Ovary (tissue), 9 donors: Measurements from ENCODE around the gene HPRT1. TPM values are rescaled to one million over a fixed set of nuclear protein-coding genes. Genes with fewer than 3 reads are reported as not detected.

Source experiments
- DNase-seq, 5 donors: peaks; one replicate each; pipeline ENCODE4 v3.0.0-alpha.2; 2019 to 2020
- H3K27ac ChIP-seq, 2 donors: fragments of 200-600 bp; one replicate each; pipeline versions ENCODE4 v1.5.1 to v1.8.0; 2019 to 2022
- H3K27me3 ChIP-seq: fragments of 200-600 bp; one replicate; pipeline ENCODE4 v1.8.0; 2022
- H3K36me3 ChIP-seq: fragments of 200-600 bp; sonication (generic); one replicate; pipeline ENCODE4 v1.5.1; 2019
- H3K4me1 ChIP-seq: one replicate; pipeline ENCODE4 v1.8.1; 2013; ENCODE audit warnings: mild to moderate bottlenecking, moderate library complexity; ENCODE audit not compliant: insufficient read depth
- H3K4me3 ChIP-seq: fragments of 200-600 bp; sonication (generic); one replicate; pipeline ENCODE4 v1.5.1; 2017
- H3K9me3 ChIP-seq, 2 donors: fragments of 200-600 bp in 1 of 2; sonication (generic) in 1 of 2; one replicate each; pipeline versions ENCODE4 v1.5.1 to v1.8.1; 2013 to 2019; ENCODE audit warnings: mild to moderate bottlenecking in 1 of 2, moderate library complexity in 1 of 2
- CTCF ChIP-seq, 3 donors: fragments of 450-650 bp in 2 of 3; fragments of 200-600 bp in 1 of 3; IDR thresholded peaks; one replicate each; pipeline versions ENCODE4 v1.5.1 to v1.8.0; 2016 to 2022; ENCODE audit warnings: antibody characterized with exemption in 3 of 3, mild to moderate bottlenecking in 1 of 3
- EP300 ChIP-seq: sonication (generic); formaldehyde crosslinking; IDR thresholded peaks from one replicate; pipeline ENCODE4 v1.6.1; 2017; ENCODE audit warnings: antibody characterized with exemption
- POLR2A ChIP-seq: fragments of 450-650 bp; IDR thresholded peaks from one replicate; pipeline ENCODE4 v1.6.1; 2017; ENCODE audit warnings: antibody characterized with exemption, mild to moderate bottlenecking, moderate library complexity
- WGBS, 3 donors: extraction: QIAGEN DNeasy Blood & Tissue Kit in 1 of 3; methylation state at CpG; one replicate each; pipeline versions ENCODE4 v1.1.5 to v1.1.7; 2013 to 2017; 5-methylcytosine and 5-hydroxymethylcytosine counted together
- intact Hi-C, 4 donors: fragments of 100-400 bp; cut with DNase I; formaldehyde crosslinking; loops; one replicate each; pipeline versions ENCODE4 v1.11.0 to v1.15.1; 2022 to 2023
- polyA plus RNA-seq, 2 donors: library from polyadenylated mRNA; stranded (reverse); fragments of 200-250 nt in 1 of 2; fragments of 350-450 nt in 1 of 2; fragmentation: Illumina TruSeq in 1 of 2; extraction: RNeasy Lipid Tissue Mini Kit (QIAGEN cat#74804) in 1 of 2; gene quantifications; one replicate each; pipeline ENCODE4 v1.2.3, GENCODE V29; 2013 to 2014
- total RNA-seq, 7 donors: library from RNA; depleted of rRNA in 2 of 7; stranded (reverse); fragments of >200 nt in 2 of 7; fragmentation: NEBNext Ultra II Directional in 3 of 7; extraction: Animal tissue kit (Norgen Biotek cat#: 25700) in 3 of 7; gene quantifications; one replicate each; pipeline versions ENCODE4 v1.1.0 to v1.2.4, GENCODE V29; 2016 to 2023
- donor health status: DM: no; HTN: no; CAD: no; lungs with moderate emphysema.
- donor health status: DM: no; HTN: no; CAD: no.
- donor health status: Bipolar disorder and iron deficiency.
- donor health status: DM: yes; HTN: yes; CAD: no.
- donor health status: DM: no; HTN: no; CAD: no.
- donor health status: DM: yes; HTN: yes; CAD: no.

Gene HPRT1
- total and polyA plus RNA-seq, 9 donors = 13.4 to 37.5 (median 25.6) TPM

- Histone ChIP-seq H3K4me3 (no peak overlapping the region), H3K9me3 (no peaks in the 10 kb centered on the region), H3K4me1 (no peaks in the 10 kb centered on the region), H3K27me3 (no peaks in the 10 kb centered on the region), H3K36me3 (no peaks in the 10 kb centered on the region), H3K27ac (no peak overlapping the region)
- no peak for DNase-seq
- TF ChIP-seq POLR2A (no peak), CTCF (IDR thresholded peaks at IDR 0.05) (no peak), EP300 (no peak)
- WGBS, 3 donors = 76 to 82% (median 78%) methylated on average over 4 of the region's 4 CpGs
- intact Hi-C loops = no loop called here
Measured at GRCh38 chrX:134478374-134478773, 18.4 kb downstream of the HPRT1 start.

- Histone ChIP-seq H3K27ac (no peak overlapping the region), H3K9me3 (no peaks in the 10 kb centered on the region), H3K4me3 (no peak overlapping the region), H3K27me3 (no peaks in the 10 kb centered on the region), H3K36me3 (no peaks in the 10 kb centered on the region), H3K4me1 (no peaks in the 10 kb centered on the region)
- intact Hi-C loops = loop anchor here in 2 of 4 donors (10.0 kb wide), 1 partner anchor 275 kb away; no protein-coding TSS in a partner anchor
- DNase-seq = no peak
- 49 to 56% (median 52%) methylated on average over 1 of the region's 1 CpG for WGBS, 3 donors
- TF ChIP-seq POLR2A = no peak
- no peak for TF ChIP-seq EP300
- TF ChIP-seq CTCF (IDR thresholded peaks at IDR 0.05) = no peak
Measured at GRCh38 chrX:134480061-134480460, 20.1 kb downstream of the HPRT1 start.

GRCh38 chrX:134481339-134481738, 21.4 kb downstream of the HPRT1 start:
- intact Hi-C loops = loop anchor here in 2 of 4 donors (10.0 kb wide), 1 partner anchor 273 kb away; no protein-coding TSS in a partner anchor
- 58 to 66% (median 66%) methylated on average over 2 of the region's 2 CpGs for WGBS, 3 donors
- DNase-seq = no peak

GRCh38 chrX:134482371-134482770, 22.4 kb downstream of the HPRT1 start:
- H3K4me3 ChIP-seq = no peak overlapping the region
- DNase-seq = no peak
- no peaks in the 10 kb centered on the region for H3K27me3 ChIP-seq
- intact Hi-C loops = loop anchor here in 2 of 4 donors (10.0 kb wide), 1 partner anchor 272 kb away; no protein-coding TSS in a partner anchor
- H3K9me3 ChIP-seq = no peaks in the 10 kb centered on the region
- H3K4me1 ChIP-seq = no peaks in the 10 kb centered on the region
- TF ChIP-seq EP300 = no peak
- no peak for TF ChIP-seq POLR2A
- TF ChIP-seq CTCF (IDR thresholded peaks at IDR 0.05) = no peak
- 63 to 69% (median 68%) methylated on average over 3 of the region's 3 CpGs for WGBS, 3 donors
- H3K27ac ChIP-seq = no peak overlapping the region
- H3K36me3 ChIP-seq = no peaks in the 10 kb centered on the region

More at GRCh38 chrX:134481339-134481738, 21.4 kb downstream of the HPRT1 start:
- no peaks in the 10 kb centered on the region for H3K4me1 ChIP-seq
- no peak for TF ChIP-seq POLR2A
- TF ChIP-seq CTCF (IDR thresholded peaks at IDR 0.05) = no peak
- TF ChIP-seq EP300 = no peak
- H3K27ac ChIP-seq = no peak overlapping the region
- no peaks in the 10 kb centered on the region for H3K36me3 ChIP-seq
- H3K9me3 ChIP-seq = no peaks in the 10 kb centered on the region
- H3K27me3 ChIP-seq = no peaks in the 10 kb centered on the region
- H3K4me3 ChIP-seq = no peak overlapping the region
